Measurements from ENCODE around the gene PTPN18.

GRCh38 chr2:130314377-130314776, 41.5 kb upstream of the PTPN18 start:
- TF ChIP-seq CTCF (IDR thresholded peaks at IDR 0.05) (no peak), POLR2A (IDR thresholded peaks at IDR 0.05) (no peak)
